GM18511 (cell line): ENCODE measurements around the gene SP7.
"Not testable (repeated sequence)": the region's sequence is repeated elsewhere in the genome, so short reads cannot be mapped to it uniquely, and the experiment has no call there.

Experiments
- ATAC-seq: cut with Tn5 transposase; IDR thresholded peaks from one replicate; pipeline ENCODE4 v1.9.1; 2021; ENCODE audit warnings: mild to moderate bottlenecking, moderate library complexity; ENCODE audit not compliant: unreplicated experiment

Gene SP7

GRCh38 chr12:53336181-53336681 is at the start of gene SP7:
SP7 (minus strand) TSS chr12:53336354; CDS start chr12:53335646, 708 bp downstream.
- ATAC-seq, result no peak

- ATAC-seq, result no peak
These were observed 47.1 kb upstream of the SP7 start for GRCh38 chr12:53383258-53383657.

- no peak for ATAC-seq
These were observed 45.8 kb upstream of the SP7 start for GRCh38 chr12:53381731-53382630.

GRCh38 chr12:53380794-53381730 is 44.9 kb upstream of the SP7 start:
- ATAC-seq, result no peak

- ATAC-seq, result peak; percentile 46
These were observed 44.1 kb upstream of the SP7 start, which contains the start of gene SP1 for GRCh38 chr12:53380104-53380793. SP1 (plus strand) TSS chr12:53380176; CDS start chr12:53380292, 116 bp downstream.

- ATAC-seq, result peak; percentile 74
These were observed 43.4 kb upstream of the SP7 start for GRCh38 chr12:53379389-53380103.

GRCh38 chr12:53378724-53379388 is 42.7 kb upstream of the SP7 start:
- no peak for ATAC-seq

- no peak for ATAC-seq
These were observed 42.1 kb upstream of the SP7 start for GRCh38 chr12:53378222-53378621.

GRCh38 chr12:53376747-53377146 is 40.6 kb upstream of the SP7 start:
- ATAC-seq, result no peak

- ATAC-seq, result not testable (repeated sequence)
These were observed 38.1 kb upstream of the SP7 start for GRCh38 chr12:53374277-53374676.

GRCh38 chr12:53373554-53374133 is 37.5 kb upstream of the SP7 start:
- ATAC-seq, result not testable (repeated sequence)

GRCh38 chr12:53365245-53365904 is 29.2 kb upstream of the SP7 start:
- ATAC-seq, result no peak

GRCh38 chr12:53361638-53362037 is 25.5 kb upstream of the SP7 start:
- ATAC-seq, result not testable (repeated sequence)

- no peak for ATAC-seq
These were observed 22.8 kb upstream of the SP7 start for GRCh38 chr12:53358836-53359419.

- ATAC-seq, result no peak
These were observed 19.0 kb upstream of the SP7 start for GRCh38 chr12:53355121-53355520.

- ATAC-seq, result no peak
These were observed 17.1 kb upstream of the SP7 start for GRCh38 chr12:53353257-53353655.

- ATAC-seq, result peak; percentile 66
These were observed 16.4 kb upstream of the SP7 start for GRCh38 chr12:53352331-53353256.
